HG03066 (cell line): Measurements from ENCODE around the gene SIX2.
"Not testable (repeated sequence)": the region's sequence is repeated elsewhere in the genome, so short reads cannot be mapped to it uniquely, and the experiment has no call there.

Experiments
- ATAC-seq: cut with Tn5 transposase; IDR thresholded peaks from one replicate; pipeline ENCODE4 v1.9.1; 2021; ENCODE audit warnings: low read depth; ENCODE audit not compliant: unreplicated experiment

Gene SIX2

DNA sequence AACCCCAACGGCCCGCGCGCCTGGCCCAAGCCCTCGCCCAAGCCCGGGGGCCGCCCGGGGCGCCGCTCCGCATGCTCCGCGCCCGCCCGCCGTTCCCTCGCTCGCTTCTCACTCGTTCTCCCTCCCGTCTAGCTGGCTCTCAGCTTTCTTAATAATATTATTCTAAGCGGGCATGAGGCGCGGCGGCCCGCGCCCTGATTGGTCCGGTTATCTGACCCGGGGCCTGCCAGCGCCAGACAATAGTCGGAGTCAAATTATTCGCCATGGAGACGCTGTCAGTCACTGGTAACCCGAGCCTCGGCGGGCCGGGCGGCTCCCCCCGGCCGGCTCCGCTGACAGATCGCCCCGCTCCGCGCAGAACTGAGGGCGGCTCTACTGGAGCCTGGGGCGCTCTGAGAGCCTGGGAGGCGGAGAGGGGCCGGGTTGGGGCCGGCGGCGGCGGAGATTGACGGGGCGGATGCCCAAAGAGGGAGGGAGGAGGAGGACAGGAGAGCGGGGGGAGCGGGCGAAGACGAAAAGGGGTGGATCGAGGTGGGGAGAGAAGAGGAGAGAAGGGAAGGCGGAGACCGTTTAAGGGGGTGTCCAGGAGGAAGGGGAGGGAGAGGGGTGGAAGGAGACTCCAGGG, at the start of gene SIX2:
Gene SIX2 (minus strand): TSS at position 150 of the 625 bp plus-strand sequence. CDS start 342 bp downstream, outside the sequence.
- no peak for ATAC-seq

DNA sequence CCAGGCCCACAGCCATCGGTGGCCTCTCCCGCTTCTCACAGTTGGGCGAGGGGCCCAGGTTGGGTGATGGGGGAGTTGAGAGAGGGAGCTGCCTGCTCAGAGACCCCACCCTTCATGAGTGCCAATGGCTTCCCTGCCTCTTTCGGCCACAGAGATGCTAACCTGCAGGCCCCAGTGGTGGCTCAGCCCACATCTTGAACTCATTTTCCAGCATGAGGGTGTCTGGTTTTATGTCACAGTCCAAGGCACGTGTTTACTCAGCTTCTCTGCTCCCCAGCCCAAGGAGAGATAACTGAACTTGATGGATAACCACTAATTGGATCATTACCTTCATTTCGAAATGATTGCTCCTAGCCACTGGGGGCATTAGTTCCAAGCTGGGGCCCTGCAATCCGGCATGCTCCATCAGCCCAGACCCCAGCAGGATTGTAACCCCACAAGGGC, 45.9 kb upstream of the SIX2 start:
- no peak for ATAC-seq

DNA sequence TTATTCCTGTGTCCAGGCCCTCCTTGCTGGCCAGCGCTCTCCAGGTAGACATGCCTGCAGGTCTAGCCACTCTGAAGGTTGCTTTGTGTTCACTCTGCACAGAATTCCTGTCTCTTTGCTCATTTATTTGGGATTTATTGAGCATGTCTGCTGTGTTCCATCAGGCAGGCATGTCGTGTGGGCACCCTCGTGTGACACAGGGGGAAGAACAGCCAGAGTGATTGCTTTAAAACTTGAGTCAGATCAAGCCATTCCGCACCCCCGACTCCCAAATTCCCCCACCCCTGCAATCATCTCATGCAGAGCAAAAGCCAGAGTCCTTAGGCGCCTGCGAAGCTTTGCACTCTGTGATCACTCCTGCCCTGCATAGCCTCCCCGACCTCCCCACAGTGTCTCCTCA, 44.7 kb upstream of the SIX2 start:
- no peak for ATAC-seq

DNA sequence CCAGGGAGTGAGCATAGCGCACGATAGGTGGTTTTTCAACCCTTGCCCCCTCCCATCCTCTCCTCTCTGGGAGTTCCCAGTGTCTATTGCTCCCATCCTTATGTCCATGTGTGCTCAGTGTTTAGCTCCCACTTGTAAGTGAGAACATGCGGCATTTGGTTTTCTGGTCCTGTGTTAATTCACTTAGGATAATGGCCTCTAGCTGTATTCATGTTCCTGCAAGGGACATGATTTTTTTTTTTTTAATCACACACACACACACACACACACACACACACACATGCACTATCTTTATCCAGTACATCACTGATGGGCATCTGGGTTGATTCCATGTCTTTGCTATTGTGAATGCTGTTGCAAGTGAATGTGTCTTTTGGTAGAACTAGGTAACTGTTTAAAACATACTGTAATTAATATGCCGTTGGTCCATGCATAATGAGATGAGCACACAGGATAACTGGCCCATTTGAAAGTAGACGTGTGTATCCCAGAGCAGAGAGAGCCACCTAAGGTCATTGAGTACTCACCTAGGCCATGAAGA, 43.2 kb upstream of the SIX2 start:
- no peak for ATAC-seq

DNA sequence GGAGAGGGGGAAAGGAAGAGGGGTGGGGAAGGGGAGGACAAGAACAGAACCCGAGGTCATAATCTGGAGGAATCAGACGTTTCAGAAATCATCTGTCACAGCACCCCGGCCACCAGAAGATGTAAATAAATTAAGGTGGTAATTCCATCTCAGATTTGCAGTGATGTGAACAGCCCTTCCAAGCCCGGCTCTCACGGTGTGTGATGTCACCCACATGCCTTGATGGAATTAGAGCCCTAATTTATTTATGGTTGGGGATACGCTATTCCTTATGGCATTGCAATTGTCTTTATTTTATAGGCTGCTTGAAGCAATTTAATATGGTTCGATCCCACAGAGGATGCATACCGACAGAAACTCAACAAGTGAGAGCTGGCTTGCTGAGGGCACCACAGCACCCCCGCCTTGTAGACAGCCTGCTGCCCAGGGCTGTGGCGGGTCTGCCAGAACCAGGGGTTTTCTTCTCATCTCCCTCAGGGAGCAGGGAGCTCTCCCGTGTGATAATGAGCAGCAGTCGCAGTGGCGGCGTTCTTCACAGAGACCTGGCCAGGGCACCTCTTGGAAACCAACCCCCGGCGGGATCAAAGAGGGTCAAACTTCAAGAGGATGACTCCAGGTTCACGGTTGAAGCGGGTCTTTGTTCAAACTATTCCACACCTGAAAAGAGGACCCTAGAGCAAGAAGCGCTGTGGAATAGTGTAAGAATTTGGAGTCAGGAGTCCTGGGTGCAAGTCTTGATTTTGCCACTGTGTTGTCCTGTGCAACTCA, 40.5 kb upstream of the SIX2 start:
- ATAC-seq = no peak

DNA sequence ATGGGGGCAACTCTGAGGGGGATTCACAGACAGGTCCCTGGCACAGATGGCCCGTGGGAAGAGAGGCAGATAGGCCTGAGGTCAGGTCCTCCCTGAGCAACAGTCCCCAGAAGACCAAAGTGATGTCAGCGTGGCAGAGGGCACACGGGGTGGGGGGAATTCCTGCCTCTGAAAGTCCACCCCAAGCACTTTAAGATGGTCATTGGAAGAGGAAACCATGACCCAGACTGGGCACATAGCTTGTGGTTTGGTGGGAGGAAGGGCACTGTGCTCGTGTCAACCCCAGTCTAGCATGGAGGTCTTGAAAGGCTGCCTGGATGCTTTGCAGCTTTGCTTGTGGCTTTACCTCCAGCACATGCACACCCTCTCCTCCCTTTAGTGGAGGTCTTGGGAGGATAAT, 38.0 kb upstream of the SIX2 start:
- ATAC-seq = no peak

DNA sequence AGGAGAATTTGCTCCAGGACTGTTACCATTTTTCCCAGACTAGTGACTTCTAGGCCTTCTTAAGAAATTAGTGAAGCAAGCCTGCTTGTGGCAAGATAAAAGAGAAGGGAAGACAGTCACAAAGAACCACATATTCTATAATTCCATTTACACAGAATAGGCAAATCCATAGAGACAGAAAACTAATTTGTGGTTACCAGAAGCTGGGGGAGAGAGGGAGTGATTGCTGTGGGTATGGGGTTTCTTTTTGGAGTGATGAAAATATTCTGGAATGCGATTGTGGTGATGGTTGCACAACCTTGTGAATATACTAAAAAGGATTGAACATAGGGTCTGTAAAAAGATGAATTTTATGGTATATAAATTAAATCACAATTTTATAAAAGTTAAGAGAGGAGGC, 37.5 kb upstream of the SIX2 start:
- ATAC-seq = no peak

DNA sequence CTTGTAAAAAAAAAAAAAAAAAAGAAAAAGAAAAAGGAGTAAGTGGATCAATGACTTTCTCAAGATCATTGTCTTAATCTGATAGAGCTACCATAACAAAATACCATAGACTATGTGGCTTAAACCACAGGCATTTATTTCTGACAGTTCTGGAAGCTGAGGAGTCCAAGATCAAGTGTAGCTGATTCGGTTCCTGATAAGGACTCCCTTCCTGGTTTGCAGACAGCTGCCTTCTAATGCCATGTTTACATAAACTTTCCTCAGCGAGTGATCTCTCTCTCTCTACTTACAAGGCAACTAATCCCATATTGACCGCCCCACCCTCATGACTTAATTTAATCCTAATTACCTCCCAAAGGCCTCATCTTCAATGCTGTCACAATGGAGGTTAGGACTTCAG, 36.5 kb upstream of the SIX2 start:
- no peak for ATAC-seq

DNA sequence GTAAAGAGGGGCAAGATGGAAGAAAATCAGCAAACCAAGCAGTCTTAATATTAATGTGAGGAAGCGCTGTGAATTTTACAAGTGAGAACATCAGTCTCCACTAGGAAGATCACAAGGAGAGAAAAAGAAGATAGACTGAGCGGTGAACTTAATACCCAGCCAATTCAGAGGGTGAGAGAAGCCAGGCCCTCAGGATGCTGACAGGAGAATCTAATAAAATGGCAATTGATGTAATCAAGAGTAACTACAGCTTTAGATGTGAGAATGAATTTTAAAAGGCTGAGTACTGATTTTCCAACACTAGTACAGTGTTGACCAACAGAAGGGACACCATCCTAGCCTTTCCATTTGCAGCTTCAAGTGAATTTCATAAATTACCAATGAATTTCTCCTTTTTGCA, 35.7 kb upstream of the SIX2 start:
- ATAC-seq = no peak

DNA sequence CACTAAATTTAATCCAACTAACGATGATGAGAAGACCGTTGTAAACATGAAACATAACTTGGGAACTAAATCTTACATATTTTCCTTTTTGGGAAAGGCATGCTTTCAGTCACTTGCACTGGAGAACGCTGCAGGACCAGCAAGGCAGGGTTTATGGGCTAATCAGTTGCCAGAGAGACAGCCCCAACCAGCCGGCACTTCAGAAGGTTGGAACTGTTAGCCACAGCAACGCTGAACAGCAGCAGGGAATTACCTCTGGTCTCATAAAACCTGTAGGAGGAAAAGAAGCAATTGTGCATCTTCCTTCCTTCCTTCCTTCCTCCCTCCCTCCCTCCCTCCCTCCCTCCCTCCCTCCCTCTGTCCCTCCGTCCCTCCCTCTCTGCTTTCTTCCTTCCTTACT, 33.9 kb upstream of the SIX2 start:
- ATAC-seq = no peak

DNA sequence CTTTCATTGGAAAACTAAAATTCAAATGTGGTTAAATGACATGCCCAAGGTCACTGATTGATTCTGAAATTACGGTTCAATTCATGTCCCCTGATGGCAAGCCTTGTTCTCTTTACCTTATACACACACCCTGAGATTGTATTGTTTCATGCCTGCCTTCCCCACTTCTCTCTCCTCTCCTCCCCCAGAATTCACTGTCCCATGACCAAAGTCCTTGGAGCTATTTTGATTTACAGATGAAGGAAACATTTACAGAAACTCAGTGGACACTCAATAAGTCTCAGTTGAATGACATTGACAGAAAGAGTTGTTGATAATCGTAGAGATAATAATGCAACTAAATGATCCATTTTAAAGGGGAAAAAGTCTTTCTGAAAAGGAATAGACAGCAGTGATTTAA, 33.1 kb upstream of the SIX2 start:
- no peak for ATAC-seq

DNA sequence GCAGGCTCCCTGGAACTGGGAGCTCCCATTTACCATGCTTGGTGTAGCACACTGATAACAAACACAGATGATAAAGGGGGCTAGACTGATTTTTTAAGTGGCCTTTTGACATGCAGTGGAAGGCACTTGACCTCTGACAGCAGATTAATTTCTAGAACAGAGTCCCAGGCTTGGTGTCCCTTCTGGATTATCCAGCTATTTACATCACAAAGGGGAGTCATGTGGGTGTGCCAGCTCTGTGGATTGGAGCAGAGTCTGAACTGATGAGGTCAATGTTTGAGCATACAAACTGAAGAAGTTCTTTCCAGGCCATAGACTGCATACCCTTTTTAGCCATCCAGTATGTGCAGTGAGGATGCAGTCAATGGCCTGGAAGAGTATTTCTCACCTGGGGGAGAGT, 31.5 kb upstream of the SIX2 start:
- ATAC-seq = no peak

DNA sequence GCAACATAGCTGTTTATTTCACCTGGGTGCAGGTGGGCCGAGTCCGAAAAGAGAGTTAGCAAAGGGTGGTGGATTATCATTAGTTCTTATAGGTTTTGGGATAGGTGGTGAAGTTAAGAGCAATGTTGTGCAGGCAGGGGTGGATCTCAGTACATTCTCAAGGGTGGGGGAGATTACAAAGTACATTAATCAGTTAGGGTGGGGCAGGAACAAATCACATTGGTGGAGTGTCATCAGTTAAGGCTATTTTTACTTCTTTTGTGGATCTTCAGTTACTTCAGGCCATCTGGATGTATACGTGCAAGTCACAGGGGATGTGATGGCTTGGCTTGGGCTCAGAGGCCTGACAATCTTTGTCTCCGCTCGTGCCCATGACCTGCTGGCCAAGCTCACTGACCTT, 30.6 kb upstream of the SIX2 start:
- not testable (repeated sequence) for ATAC-seq

DNA sequence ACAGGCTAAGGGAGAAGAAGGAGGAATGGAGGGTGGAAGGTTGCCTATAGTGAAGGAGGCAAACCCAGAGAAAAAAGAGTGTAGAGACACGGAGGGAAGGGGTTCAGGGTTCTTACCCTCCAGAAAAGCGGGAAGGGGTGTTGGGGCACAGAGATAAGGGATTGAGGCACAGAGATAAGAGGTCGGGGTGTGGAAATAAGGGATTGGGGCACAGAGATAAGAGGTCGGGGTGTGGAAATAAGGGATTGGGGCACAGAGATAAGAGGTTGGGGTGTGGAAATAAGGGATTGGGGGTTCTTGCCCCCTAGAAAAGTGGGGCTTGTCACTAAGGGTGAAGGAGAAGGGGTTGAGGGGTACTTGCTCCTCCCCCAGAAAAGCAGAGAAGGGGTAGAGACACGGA, 29.6 kb upstream of the SIX2 start:
- not testable (repeated sequence) for ATAC-seq

DNA sequence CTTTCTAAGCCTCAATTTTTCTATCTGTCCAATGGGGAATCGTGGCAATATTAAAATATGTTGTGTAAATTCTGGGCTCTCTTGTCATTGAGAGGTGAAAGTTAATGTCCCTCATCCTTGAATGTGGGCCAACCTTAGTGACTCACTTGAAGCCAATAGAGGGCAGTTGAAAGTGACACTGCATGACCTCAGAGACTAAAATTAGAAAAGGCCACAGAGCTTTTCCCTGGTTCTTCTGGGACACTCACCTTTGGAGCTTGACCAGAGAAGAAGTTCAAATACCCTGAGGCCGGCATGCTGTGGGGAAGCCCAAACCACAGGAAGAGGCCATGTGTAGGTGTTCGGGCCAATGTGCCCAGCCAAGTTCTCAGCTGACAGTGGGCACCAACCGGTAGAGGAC, 24.1 kb upstream of the SIX2 start:
- ATAC-seq = no peak

DNA sequence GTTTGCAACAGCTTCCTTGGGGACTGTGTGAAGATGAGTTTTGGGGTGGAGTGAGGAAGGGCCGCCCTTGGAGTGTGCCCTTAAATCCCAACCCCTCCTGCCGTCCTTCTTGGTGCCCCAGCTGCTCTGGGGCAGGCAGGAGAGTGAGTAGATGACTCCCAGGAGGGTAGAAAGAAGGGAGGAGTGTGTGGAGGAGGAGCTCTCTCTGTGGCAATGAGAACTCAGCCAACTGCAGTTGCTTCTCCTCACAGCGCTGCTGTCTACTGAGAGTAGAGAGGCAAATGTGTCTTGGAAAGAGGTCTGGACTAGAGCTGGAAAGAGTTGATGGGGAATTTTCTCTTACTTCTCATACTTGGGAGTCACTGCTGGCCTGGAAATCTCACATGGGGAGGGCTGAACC, 21.8 kb upstream of the SIX2 start:
- no peak for ATAC-seq

DNA sequence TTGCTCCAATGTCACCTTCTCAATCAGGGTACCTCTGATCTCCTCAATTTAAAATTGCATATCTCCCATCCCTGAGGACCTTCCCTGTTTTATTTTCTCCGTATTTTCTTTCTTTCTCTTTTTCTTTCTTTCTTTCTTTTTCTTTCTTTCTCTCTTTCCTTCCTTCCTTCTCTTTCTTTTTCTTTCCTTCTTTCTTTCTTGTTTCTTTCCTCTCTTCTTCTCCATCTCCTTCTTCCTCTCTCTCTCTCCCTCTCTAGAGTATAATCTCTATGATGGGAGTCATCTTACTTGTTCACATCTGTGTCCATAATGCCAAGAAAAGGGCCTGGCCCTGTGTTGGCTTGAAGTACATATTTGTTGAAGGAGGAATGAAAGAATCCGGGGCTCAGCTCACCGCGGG, 21.3 kb upstream of the SIX2 start:
- ATAC-seq = no peak

DNA sequence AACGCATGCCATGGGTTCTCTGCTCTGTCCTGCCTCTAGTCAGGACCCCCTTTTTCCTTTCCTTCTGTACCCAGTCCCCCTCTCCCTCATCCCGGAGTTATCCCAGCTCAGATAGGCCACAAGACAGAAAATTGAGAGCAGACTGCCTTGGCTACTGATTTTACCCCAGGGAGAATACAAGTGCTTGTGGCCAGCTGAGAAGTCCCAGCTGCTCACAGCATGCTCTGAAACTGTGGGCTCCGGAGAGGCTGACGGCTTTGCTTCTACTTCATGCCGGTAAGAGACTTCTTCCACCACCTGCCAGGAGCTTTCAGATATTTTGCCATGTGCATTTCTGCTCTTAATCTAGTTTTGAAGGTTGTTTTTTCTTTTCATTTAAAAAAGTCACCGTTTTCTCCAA, 20.0 kb upstream of the SIX2 start:
- no peak for ATAC-seq

DNA sequence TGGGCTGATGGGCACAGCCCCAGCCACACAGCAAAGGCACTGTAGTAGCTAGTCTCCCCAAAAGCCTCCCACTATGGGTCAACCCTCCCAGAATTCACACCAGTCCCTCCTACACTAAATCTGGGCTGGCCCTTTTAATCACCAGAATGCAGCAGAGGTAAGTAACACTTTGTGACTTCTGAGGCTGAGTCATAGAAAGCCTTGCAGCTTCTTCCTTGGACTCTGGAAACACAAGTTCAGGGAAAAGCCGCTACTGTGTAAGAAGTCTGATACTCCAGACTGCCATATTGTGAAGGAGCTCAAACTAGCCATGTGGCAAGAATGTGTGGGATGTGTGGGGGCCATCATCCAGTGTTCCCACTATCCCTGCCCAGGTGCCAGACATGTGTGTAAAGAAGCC, 19.0 kb upstream of the SIX2 start:
- no peak for ATAC-seq

DNA sequence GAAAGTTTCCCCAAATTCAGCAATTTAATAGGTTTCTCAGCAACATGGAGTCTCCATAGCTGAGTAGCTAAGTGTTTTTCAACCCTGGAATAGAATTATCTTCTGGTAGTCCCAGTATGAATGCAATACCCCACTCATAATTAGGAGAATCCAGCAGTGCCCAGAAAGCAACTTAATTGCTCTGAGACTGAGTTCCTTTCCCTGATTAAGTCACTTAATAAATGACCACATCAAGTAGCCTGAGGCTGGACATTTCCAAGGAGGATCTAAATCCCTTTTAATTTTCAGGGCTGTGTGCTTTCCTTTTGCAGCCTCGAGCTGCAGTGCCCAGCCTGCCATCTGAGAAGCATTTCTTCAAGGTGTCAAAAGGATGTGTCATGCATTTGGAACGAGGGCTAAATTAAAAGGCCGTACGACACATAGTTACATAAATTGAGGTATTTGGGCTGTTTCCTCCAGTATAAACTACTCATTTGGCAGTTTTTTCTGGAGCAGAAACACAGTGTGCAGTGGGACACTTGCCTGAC, 17.7 kb upstream of the SIX2 start:
- ATAC-seq = no peak

DNA sequence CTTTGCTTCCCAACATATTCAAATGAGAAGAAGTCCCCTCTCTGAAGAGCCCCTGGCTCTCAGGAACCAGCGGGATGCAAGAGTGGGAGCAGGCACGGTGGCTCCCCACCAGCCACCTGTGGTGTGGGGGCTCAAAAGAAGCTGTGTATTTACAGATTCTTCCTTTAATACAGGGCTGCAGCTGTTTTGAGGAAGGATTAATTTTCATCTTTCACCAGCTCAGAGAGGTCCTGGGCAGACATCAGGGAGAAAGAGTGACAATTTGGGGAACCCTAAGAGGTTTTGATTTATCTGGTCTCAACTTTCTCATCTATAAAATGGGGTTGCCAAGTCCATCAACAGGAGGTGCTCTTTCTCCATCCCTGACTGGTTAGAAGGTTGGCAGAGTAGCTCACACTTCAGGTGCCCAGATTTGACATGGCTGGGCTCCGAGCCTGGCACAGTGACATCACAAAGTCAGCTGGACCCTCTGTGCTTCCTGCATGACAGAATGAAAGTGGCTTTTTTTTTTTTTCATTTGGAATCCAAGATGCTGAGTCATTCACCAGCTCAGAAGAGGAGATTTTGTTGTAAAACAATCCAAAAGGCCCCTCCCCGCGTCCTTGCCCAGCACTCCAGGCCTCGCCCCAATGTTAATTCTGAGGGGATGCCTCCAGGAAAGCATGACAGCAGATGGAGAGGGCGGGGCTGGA, 15.5 kb upstream of the SIX2 start:
- ATAC-seq = no peak
